Uterus (tissue), 2 donors: ENCODE measurements around the gene DCBLD1.

Experiments
- POLR2A ChIP-seq, 2 donors: fragments of 450-650 bp; IDR thresholded peaks; one replicate each; pipeline ENCODE4 v1.6.1; 2016; ENCODE audit warnings: antibody characterized with exemption in 2 of 2, mild to moderate bottlenecking in 1 of 2, moderate library complexity in 1 of 2
- TF ChIP-seq, protein P1 (sequence below), 4 experiments: fragments of 200-600 bp in 2 of 4; fragments of 450-650 bp in 2 of 4; sonication (generic) in 2 of 4; IDR thresholded peaks; one replicate each; pipeline ENCODE4 v1.5.1; 2016 to 2019; ENCODE audit warnings: antibody characterized with exemption in 4 of 4, mild to moderate bottlenecking in 2 of 4, moderate library complexity in 1 of 4

GRCh38 chr6:117482240-117483003 is at the start of gene DCBLD1:
- TF ChIP-seq POLR2A (IDR thresholded peaks at IDR 0.05): peak; percentile 35 to 47
- TF ChIP-seq, protein P1, sequence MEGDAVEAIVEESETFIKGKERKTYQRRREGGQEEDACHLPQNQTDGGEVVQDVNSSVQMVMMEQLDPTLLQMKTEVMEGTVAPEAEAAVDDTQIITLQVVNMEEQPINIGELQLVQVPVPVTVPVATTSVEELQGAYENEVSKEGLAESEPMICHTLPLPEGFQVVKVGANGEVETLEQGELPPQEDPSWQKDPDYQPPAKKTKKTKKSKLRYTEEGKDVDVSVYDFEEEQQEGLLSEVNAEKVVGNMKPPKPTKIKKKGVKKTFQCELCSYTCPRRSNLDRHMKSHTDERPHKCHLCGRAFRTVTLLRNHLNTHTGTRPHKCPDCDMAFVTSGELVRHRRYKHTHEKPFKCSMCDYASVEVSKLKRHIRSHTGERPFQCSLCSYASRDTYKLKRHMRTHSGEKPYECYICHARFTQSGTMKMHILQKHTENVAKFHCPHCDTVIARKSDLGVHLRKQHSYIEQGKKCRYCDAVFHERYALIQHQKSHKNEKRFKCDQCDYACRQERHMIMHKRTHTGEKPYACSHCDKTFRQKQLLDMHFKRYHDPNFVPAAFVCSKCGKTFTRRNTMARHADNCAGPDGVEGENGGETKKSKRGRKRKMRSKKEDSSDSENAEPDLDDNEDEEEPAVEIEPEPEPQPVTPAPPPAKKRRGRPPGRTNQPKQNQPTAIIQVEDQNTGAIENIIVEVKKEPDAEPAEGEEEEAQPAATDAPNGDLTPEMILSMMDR (IDR thresholded peaks at IDR 0.05): peak in 1 of 4 experiments; percentile 7
